K562 (cell line): Measurements from ENCODE around the gene C22orf31.

Experiments
- CCNT2 ChIP-seq: IDR thresholded peaks from 2 replicates; pipeline ENCODE4 v1.6.1; 2011; ENCODE audit warnings: borderline replicate concordance, low read depth, mild to moderate bottlenecking, moderate library complexity, mixed read lengths, low read length; ENCODE audit not compliant: insufficient read length; ENCODE audit errors: extremely low read depth
- CTCF ChIP-seq, 3 experiments: IDR thresholded peaks in 2 of 3; conservative IDR thresholded peaks in 1 of 3; 2 replicates each; pipeline ENCODE4 v1.5.1; 2011 to 2012; ENCODE audit warnings: low read length in 3 of 3, mild to moderate bottlenecking in 3 of 3, control low read depth in 2 of 3, improper control_type of control experiment in 1 of 3, inconsistent platforms in 1 of 3, low read depth in 1 of 3, mixed read lengths in 1 of 3, moderate library complexity in 1 of 3; ENCODE audit not compliant: insufficient read depth in 2 of 3
- EP300 ChIP-seq: IDR thresholded peaks from 2 replicates; pipeline ENCODE4 v1.6.1; 2012; ENCODE audit warnings: low read length, improper control_type of control experiment
- EZH2 ChIP-seq: IDR thresholded peaks from 2 replicates; pipeline ENCODE4 v1.6.1; 2012; ENCODE audit warnings: low read depth, mild to moderate bottlenecking, inconsistent platforms, low read length, borderline replicate concordance
- GTF2F1 ChIP-seq: IDR thresholded peaks from 2 replicates; pipeline ENCODE4 v1.6.1; 2011; ENCODE audit warnings: low read depth, low read length, improper control_type of control experiment
- MAZ ChIP-seq, 2 experiments: fragments of 450-650 bp in 1 of 2; sonication (generic) in 1 of 2; formaldehyde crosslinking; IDR thresholded peaks in 1 of 2; conservative IDR thresholded peaks in 1 of 2; 2 replicates each; pipeline versions ENCODE4 v1.4.0 to v1.5.0; 2020; ENCODE audit warnings: mild to moderate bottlenecking in 1 of 2, missing genetic modification reagents in 1 of 2
- POLR2A ChIP-seq: fragments of 450-650 bp; conservative IDR thresholded peaks from 2 replicates; pipeline ENCODE4 v1.6.1; 2016
- SREBF2 ChIP-seq: sonication (generic); formaldehyde crosslinking; IDR thresholded peaks from 2 replicates; pipeline ENCODE4 v1.4.0; 2020; ENCODE audit warnings: mild to moderate bottlenecking, missing genetic modification reagents
- ZNF324 ChIP-seq: fragments of 250-450 bp; sonication (Bioruptor Pico); IDR thresholded peaks from 2 replicates; pipeline ENCODE4 v1.4.0; 2020; ENCODE audit warnings: mild to moderate bottlenecking
- TF ChIP-seq, protein P1 (sequence below): fragments of 450-650 bp; conservative IDR thresholded peaks from 2 replicates; pipeline ENCODE4 v1.6.1; 2016; ENCODE audit warnings: missing genetic modification characterization, low read depth, mild to moderate bottlenecking, missing compliant biosample characterization, moderate library complexity

GRCh38 chr22:29060251-29060869, 1.3 kb downstream of the C22orf31 start:
- TF ChIP-seq EP300, result no peak
- no peak for TF ChIP-seq ZNF324 (CRISPR knock-in tag)
- no peak for TF ChIP-seq EZH2
- TF ChIP-seq CCNT2, result no peak
- TF ChIP-seq POLR2A, result no peak
- no peak for TF ChIP-seq MAZ (CRISPR knock-in tag; conservative IDR thresholded peaks at IDR 0.05 in 1 of 2, IDR thresholded peaks at IDR 0.05 in 1 of 2)
- no peak for TF ChIP-seq SREBF2 (CRISPR knock-in tag)
- TF ChIP-seq, protein P1, sequence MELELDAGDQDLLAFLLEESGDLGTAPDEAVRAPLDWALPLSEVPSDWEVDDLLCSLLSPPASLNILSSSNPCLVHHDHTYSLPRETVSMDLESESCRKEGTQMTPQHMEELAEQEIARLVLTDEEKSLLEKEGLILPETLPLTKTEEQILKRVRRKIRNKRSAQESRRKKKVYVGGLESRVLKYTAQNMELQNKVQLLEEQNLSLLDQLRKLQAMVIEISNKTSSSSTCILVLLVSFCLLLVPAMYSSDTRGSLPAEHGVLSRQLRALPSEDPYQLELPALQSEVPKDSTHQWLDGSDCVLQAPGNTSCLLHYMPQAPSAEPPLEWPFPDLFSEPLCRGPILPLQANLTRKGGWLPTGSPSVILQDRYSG (tag), result no peak
- TF ChIP-seq CTCF (IDR thresholded peaks at IDR 0.05 in 2 of 3, conservative IDR thresholded peaks at IDR 0.05 in 1 of 3; ENCODE audit: insufficient read depth in 2 of 3, low read depth in 1 of 3, low read length in 3 of 3), result no peak
- TF ChIP-seq GTF2F1, result no peak
